ENCODE measurements around the gene SEPTIN8. TPM values are rescaled to one million over a fixed set of nuclear protein-coding genes. Genes with fewer than 3 reads are reported as not detected.

The SEPTIN8 gene
- total and polyA plus RNA-seq, 2 experiments from 2014 or later, result 26.9 to 41.9 TPM

- H3F3A ChIP-seq (ENCODE audit: insufficient read depth), result peaks cover 10% of the 10 kb centered on the region; the same call in 1 of the 2 replicates
- H3K4me1 ChIP-seq (ENCODE audit: insufficient read depth), result peaks cover 8% of the 10 kb centered on the region; the same call in 1 of the 2 replicates
- no peak overlapping the region for H3K4me2 ChIP-seq (ENCODE audit: unreplicated experiment)
- no peaks in the 10 kb centered on the region for H4K20me1 ChIP-seq (ENCODE audit: insufficient read depth)
- WGBS, 2 experiments (ENCODE audit: low coverage in 1 of 2, low lambda C conversion rate in 2 of 2, missing lambda C conversion rate in 2 of 2), result 94 to 97% methylated on average over 2 of the region's 2 CpGs
- no peaks in the 10 kb centered on the region for H3K9me2 ChIP-seq (ENCODE audit: insufficient read depth)
- no peak overlapping the region for H3K9ac ChIP-seq
- H3K27ac ChIP-seq, result no peak overlapping the region
- TF ChIP-seq EZH2 (IDR thresholded peaks at IDR 0.05; ENCODE audit: insufficient read depth, poor library complexity, severe bottlenecking), result no peak
- no peak for TF ChIP-seq EZH2phosphoT487 (IDR thresholded peaks at IDR 0.05; ENCODE audit: insufficient read depth, low read depth)
- no peak for DNase-seq
- no peaks in the 10 kb centered on the region for H3K79me2 ChIP-seq (ENCODE audit: insufficient read depth)
- no peaks in the 10 kb centered on the region for H3K36me3 ChIP-seq (ENCODE audit: low read depth)
- no peaks in the 10 kb centered on the region for H3K9me3 ChIP-seq (ENCODE audit: low read depth)
- no peak overlapping the region for H3K4me3 ChIP-seq
- H2AFZ ChIP-seq, result no peak overlapping the region
- in situ Hi-C loops (cut with MboI), result no loop called here
- H3K27me3 ChIP-seq (replicated peaks; ENCODE audit: insufficient read depth), result peaks cover 25% of the 10 kb centered on the region
Measured at GRCh38 chr5:132749506-132749905, 27.5 kb downstream of the SEPTIN8 start.

- no peak for TF ChIP-seq EZH2 (IDR thresholded peaks at IDR 0.05; ENCODE audit: insufficient read depth, poor library complexity, severe bottlenecking)
- no peak for TF ChIP-seq EZH2phosphoT487 (IDR thresholded peaks at IDR 0.05; ENCODE audit: insufficient read depth, low read depth)
- H3K36me3 ChIP-seq (ENCODE audit: low read depth), result no peaks in the 10 kb centered on the region
- H3K9me3 ChIP-seq (ENCODE audit: low read depth), result no peaks in the 10 kb centered on the region
- 89 to 93% methylated on average over 10 of the region's 10 CpGs for WGBS, 2 experiments (ENCODE audit: low coverage in 1 of 2, low lambda C conversion rate in 2 of 2, missing lambda C conversion rate in 2 of 2)
- H3K9me2 ChIP-seq (ENCODE audit: insufficient read depth), result no peaks in the 10 kb centered on the region
- H4K20me1 ChIP-seq (ENCODE audit: insufficient read depth), result no peaks in the 10 kb centered on the region
- peaks cover 8% of the 10 kb centered on the region; the same call in 1 of the 2 replicates for H3K4me1 ChIP-seq (ENCODE audit: insufficient read depth)
- no peaks in the 10 kb centered on the region for H3K79me2 ChIP-seq (ENCODE audit: insufficient read depth)
- H3K27me3 ChIP-seq (replicated peaks; ENCODE audit: insufficient read depth), result peaks cover 25% of the 10 kb centered on the region
- H3F3A ChIP-seq (ENCODE audit: insufficient read depth), result peaks cover 10% of the 10 kb centered on the region; the same call in 1 of the 2 replicates
- no peak overlapping the region for H3K9ac ChIP-seq
- in situ Hi-C loops (cut with MboI), result no loop called here
- no peak overlapping the region for H3K4me3 ChIP-seq
- no peak overlapping the region for H2AFZ ChIP-seq
- H3K4me2 ChIP-seq (ENCODE audit: unreplicated experiment), result no peak overlapping the region
- no peak overlapping the region for H3K27ac ChIP-seq
- DNase-seq, result no peak
Measured at GRCh38 chr5:132748522-132749000, 28.5 kb downstream of the SEPTIN8 start.

GRCh38 chr5:132747616-132748440 is 29.2 kb downstream of the SEPTIN8 start:
- H3K27ac ChIP-seq, result no peak overlapping the region
- no peak overlapping the region for H3K4me2 ChIP-seq (ENCODE audit: unreplicated experiment)
- H3K36me3 ChIP-seq (ENCODE audit: low read depth), result no peaks in the 10 kb centered on the region
- H3K9me2 ChIP-seq (ENCODE audit: insufficient read depth), result no peaks in the 10 kb centered on the region
- H2AFZ ChIP-seq, result peak overlapping the region; percentile 60; the same call in 1 of the 2 replicates
- H3K4me1 ChIP-seq (ENCODE audit: insufficient read depth), result peaks cover 8% of the 10 kb centered on the region; the same call in 1 of the 2 replicates
- H3K27me3 ChIP-seq (replicated peaks; ENCODE audit: insufficient read depth), result peaks cover 25% of the 10 kb centered on the region
- no peaks in the 10 kb centered on the region for H4K20me1 ChIP-seq (ENCODE audit: insufficient read depth)
- no peak overlapping the region for H3K9ac ChIP-seq
- TF ChIP-seq EZH2 (IDR thresholded peaks at IDR 0.05; ENCODE audit: insufficient read depth, poor library complexity, severe bottlenecking) (no peak), EZH2phosphoT487 (IDR thresholded peaks at IDR 0.05; ENCODE audit: insufficient read depth, low read depth) (no peak)
- DNase-seq, result no peak
- WGBS, 2 experiments (ENCODE audit: low coverage in 1 of 2, low lambda C conversion rate in 2 of 2, missing lambda C conversion rate in 2 of 2), result 36 to 55% methylated on average over 50 to 68 of the region's 76 CpGs
- in situ Hi-C loops (cut with MboI), result no loop called here
- no peaks in the 10 kb centered on the region for H3K79me2 ChIP-seq (ENCODE audit: insufficient read depth)
- H3K9me3 ChIP-seq (ENCODE audit: low read depth), result no peaks in the 10 kb centered on the region
- H3K4me3 ChIP-seq, result 0 out of 2 replicates have a peak overlapping the region, but pooled peaks have one; percentile 53
- peaks cover 10% of the 10 kb centered on the region; the same call in 1 of the 2 replicates for H3F3A ChIP-seq (ENCODE audit: insufficient read depth)

- Histone ChIP-seq H3K4me3 (peak within 1 kb of the TSS; percentile 53), H4K20me1 (ENCODE audit: insufficient read depth) (no peaks in the 10 kb centered on the region), H3K9me3 (ENCODE audit: low read depth) (no peaks in the 10 kb centered on the region), H3F3A (ENCODE audit: insufficient read depth) (peaks cover 10% of the 10 kb centered on the region; the same call in 1 of the 2 replicates), H3K79me2 (ENCODE audit: insufficient read depth) (no peaks in the 10 kb centered on the region), H3K9me2 (ENCODE audit: insufficient read depth) (no peaks in the 10 kb centered on the region), H3K27me3 (replicated peaks; ENCODE audit: insufficient read depth) (peaks cover 25% of the 10 kb centered on the region), H3K36me3 (ENCODE audit: low read depth) (no peaks in the 10 kb centered on the region), H3K27ac (no peak within 1 kb of the TSS), H3K9ac (no peak within 1 kb of the TSS), H3K4me2 (ENCODE audit: unreplicated experiment) (peak within 1 kb of the TSS; percentile 45), H2AFZ (peak within 1 kb of the TSS; percentile 60), H3K4me1 (ENCODE audit: insufficient read depth) (peaks cover 8% of the 10 kb centered on the region; the same call in 1 of the 2 replicates)
- TF ChIP-seq EZH2phosphoT487 (IDR thresholded peaks at IDR 0.05; ENCODE audit: insufficient read depth, low read depth), result no peak
- peak; percentile 93 for TF ChIP-seq EZH2 (IDR thresholded peaks at IDR 0.05; ENCODE audit: insufficient read depth, poor library complexity, severe bottlenecking)
- DNase-seq, result peak; percentile 56
- in situ Hi-C loops (cut with MboI), result no loop called here
- WGBS, 2 experiments (ENCODE audit: low coverage in 1 of 2, low lambda C conversion rate in 2 of 2, missing lambda C conversion rate in 2 of 2), result 2 to 4% methylated on average over 19 to 35 of the region's 59 CpGs
Measured at GRCh38 chr5:132746954-132747615, 30.0 kb downstream of the SEPTIN8 start, which contains the start of gene CCNI2. Gene CCNI2 (plus strand): TSS chr5:132747426. CDS start chr5:132747496, 70 bp downstream.

Data from GM23248 (cell line).